Measurements from ENCODE around the gene HOXA11. TPM values are rescaled to one million over a fixed set of nuclear protein-coding genes. Genes with fewer than 3 reads are reported as not detected.

Gene HOXA11
- polyA plus RNA-seq, 1 of the 3 experiments (the other 2 are of a cell fraction): not detected

DNA sequence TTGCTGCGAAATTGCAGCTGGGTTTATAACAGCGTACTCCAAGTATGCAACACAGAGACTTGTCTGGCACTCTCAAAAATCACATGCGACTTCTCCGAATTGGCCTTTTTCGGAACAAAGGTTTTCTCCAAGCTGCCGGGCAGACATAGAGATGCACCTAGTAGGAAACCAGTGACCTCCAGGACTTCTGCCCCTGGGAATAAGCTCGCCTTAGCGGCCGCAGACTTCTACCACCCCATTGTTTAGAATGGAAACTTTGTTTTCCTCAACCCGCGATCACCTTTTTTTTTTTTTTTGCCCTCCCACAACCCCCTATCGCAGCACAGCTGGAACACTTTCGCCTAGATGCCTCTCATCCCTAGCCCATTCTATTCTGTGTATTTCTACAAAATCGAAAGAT lies 6.0 kb downstream of the HOXA11 start:
- Histone ChIP-seq H4K20me1 (ENCODE audit: insufficient read depth) (no peaks in the 10 kb centered on the region), H3K27me3 (ENCODE audit: insufficient read depth) (peaks cover 97% of the 10 kb centered on the region), H3K79me2 (ENCODE audit: insufficient read depth) (no peaks in the 10 kb centered on the region), H2AFZ (ENCODE audit: low read depth) (no peak overlapping the region), H3K9me3 (no peaks in the 10 kb centered on the region), H3K27ac (ENCODE audit: low read depth in 2 of 2, low read length in 1 of 2) (no peak overlapping the region), H3K9me2 (no peaks in the 10 kb centered on the region), H3K4me1 (ENCODE audit: control insufficient read depth in 1 of 2, insufficient read depth in 2 of 2, low read depth in 1 of 2, low read length in 1 of 2) (peaks cover 3 to 7% of the 10 kb centered on the region in 2 experiments; a peak in 1 of 4 replicates), H3K9ac (no peak overlapping the region), H3K4me2 (no peak overlapping the region; the same call in 1 of the 2 replicates), H3F3A (replicated peaks; ENCODE audit: insufficient read depth) (no peaks in the 10 kb centered on the region), H3K4me3 (ENCODE audit: low read depth in 2 of 2, low read length in 1 of 2) (no peak overlapping the region), H3K36me3 (replicated peaks in 1 of 2; ENCODE audit: control insufficient read depth in 1 of 2, insufficient read depth in 2 of 2, low read length in 1 of 2) (no peaks in the 10 kb centered on the region)
- POLR2A ChIA-PET: no interaction called here
- no peak for TF ChIP-seq GABPA (IDR thresholded peaks at IDR 0.05; ENCODE audit: low read depth)
- TF ChIP-seq, protein P1, sequence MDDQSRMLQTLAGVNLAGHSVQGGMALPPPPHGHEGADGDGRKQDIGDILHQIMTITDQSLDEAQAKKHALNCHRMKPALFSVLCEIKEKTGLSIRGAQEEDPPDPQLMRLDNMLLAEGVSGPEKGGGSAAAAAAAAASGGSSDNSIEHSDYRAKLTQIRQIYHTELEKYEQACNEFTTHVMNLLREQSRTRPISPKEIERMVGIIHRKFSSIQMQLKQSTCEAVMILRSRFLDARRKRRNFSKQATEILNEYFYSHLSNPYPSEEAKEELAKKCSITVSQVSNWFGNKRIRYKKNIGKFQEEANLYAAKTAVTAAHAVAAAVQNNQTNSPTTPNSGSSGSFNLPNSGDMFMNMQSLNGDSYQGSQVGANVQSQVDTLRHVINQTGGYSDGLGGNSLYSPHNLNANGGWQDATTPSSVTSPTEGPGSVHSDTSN (IDR thresholded peaks at IDR 0.05): no peak
- no peak for TF ChIP-seq FOSL2 (IDR thresholded peaks at IDR 0.05; ENCODE audit: borderline replicate concordance, low read depth)
- TF ChIP-seq FOXM1 (IDR thresholded peaks at IDR 0.05; ENCODE audit: low read depth): no peak
- TF ChIP-seq RCOR1 (IDR thresholded peaks at IDR 0.05; ENCODE audit: low read length): no peak
- TF ChIP-seq ELF1 (IDR thresholded peaks at IDR 0.05): no peak
- no peak for TF ChIP-seq RFX5 (IDR thresholded peaks at IDR 0.05; ENCODE audit: low read length)
- TF ChIP-seq POLR2AphosphoS5 (IDR thresholded peaks at IDR 0.05; ENCODE audit: low read depth, low read length): no peak
- TF ChIP-seq, protein P2, sequence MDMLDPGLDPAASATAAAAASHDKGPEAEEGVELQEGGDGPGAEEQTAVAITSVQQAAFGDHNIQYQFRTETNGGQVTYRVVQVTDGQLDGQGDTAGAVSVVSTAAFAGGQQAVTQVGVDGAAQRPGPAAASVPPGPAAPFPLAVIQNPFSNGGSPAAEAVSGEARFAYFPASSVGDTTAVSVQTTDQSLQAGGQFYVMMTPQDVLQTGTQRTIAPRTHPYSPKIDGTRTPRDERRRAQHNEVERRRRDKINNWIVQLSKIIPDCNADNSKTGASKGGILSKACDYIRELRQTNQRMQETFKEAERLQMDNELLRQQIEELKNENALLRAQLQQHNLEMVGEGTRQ (IDR thresholded peaks at IDR 0.05; ENCODE audit: borderline replicate concordance, low read depth, low read length): no peak
- no peak for TF ChIP-seq EP300 (IDR thresholded peaks at IDR 0.05; ENCODE audit: borderline replicate concordance in 1 of 2, low read depth in 1 of 2, low read length in 1 of 2)
- no peak for TF ChIP-seq TAF1 (IDR thresholded peaks at IDR 0.05; ENCODE audit: borderline replicate concordance, low read depth, low read length)
- no peak for TF ChIP-seq CHD2 (IDR thresholded peaks at IDR 0.05; ENCODE audit: low read length, partially characterized antibody)
- no peak for TF ChIP-seq RXRA (IDR thresholded peaks at IDR 0.05; ENCODE audit: borderline replicate concordance, low read depth)
- TF ChIP-seq NFIC (IDR thresholded peaks at IDR 0.05; ENCODE audit: borderline replicate concordance): no peak
- no peak for TF ChIP-seq TCF12 (IDR thresholded peaks at IDR 0.05)
- no peak for TF ChIP-seq FOXJ3 (CRISPR knock-in tag; IDR thresholded peaks at IDR 0.05)
- TF ChIP-seq, protein P3, sequence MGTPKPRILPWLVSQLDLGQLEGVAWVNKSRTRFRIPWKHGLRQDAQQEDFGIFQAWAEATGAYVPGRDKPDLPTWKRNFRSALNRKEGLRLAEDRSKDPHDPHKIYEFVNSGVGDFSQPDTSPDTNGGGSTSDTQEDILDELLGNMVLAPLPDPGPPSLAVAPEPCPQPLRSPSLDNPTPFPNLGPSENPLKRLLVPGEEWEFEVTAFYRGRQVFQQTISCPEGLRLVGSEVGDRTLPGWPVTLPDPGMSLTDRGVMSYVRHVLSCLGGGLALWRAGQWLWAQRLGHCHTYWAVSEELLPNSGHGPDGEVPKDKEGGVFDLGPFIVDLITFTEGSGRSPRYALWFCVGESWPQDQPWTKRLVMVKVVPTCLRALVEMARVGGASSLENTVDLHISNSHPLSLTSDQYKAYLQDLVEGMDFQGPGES (IDR thresholded peaks at IDR 0.05; ENCODE audit: low read depth, low read length): no peak
- DNase-seq: no peak
- CTCF ChIA-PET: interaction anchor here (0.6 to 12.3 kb wide), 51 partner anchors 11 to 1324 kb away, joined by 3 to 205 read pairs (median 4); partner anchors contain the start of genes EVX1, HOXA11, HOXA13 and HOXA3
- WGBS (ENCODE audit: low lambda C conversion rate): 39% methylated on average over 14 of the region's 14 CpGs
